IPS-20b (cell line): ENCODE data around the gene SLC6A20.
A peak's percentile ranks its signal among the peaks of the same experiment; 100 is the strongest.

Source experiments
- H3K27ac ChIP-seq: one replicate; pipeline ENCODE4 v1.5.1; 2013; ENCODE audit warnings: low read length
- H3K27me3 ChIP-seq: 2 replicates; pipeline ENCODE4 v1.6.1; 2013; ENCODE audit warnings: mild to moderate bottlenecking, low read length, inconsistent platforms; ENCODE audit not compliant: insufficient read depth
- H3K36me3 ChIP-seq: 2 replicates; pipeline ENCODE4 v1.6.1; 2013; ENCODE audit warnings: low read depth, mild to moderate bottlenecking, inconsistent platforms, low read length, moderate library complexity; ENCODE audit not compliant: insufficient read depth
- H3K4me1 ChIP-seq: 2 replicates; pipeline ENCODE4 v1.6.1; 2013; ENCODE audit warnings: mild to moderate bottlenecking, control low read depth, inconsistent platforms, low read length, moderate library complexity; ENCODE audit not compliant: insufficient read depth
- H3K4me3 ChIP-seq: 2 replicates; pipeline ENCODE4 v1.5.1; 2013; ENCODE audit warnings: mild to moderate bottlenecking, low read length, inconsistent platforms
- H3K9ac ChIP-seq: 2 replicates; pipeline ENCODE4 v1.6.1; 2013; ENCODE audit warnings: low read depth, mild to moderate bottlenecking, inconsistent platforms, low read length, moderate library complexity
- H3K9me3 ChIP-seq: 2 replicates; pipeline ENCODE4 v1.6.1; 2013; ENCODE audit warnings: mild to moderate bottlenecking, low read depth, low read length, inconsistent platforms; ENCODE audit not compliant: insufficient read depth

The SLC6A20 gene

GRCh38 chr3:45798034-45798433, 1.7 kb upstream of the SLC6A20 start:
- Histone ChIP-seq H3K27ac (no peak overlapping the region), H3K27me3 (peaks cover 66% of the 10 kb centered on the region), H3K4me1 (peaks cover 3% of the 10 kb centered on the region; the same call in 1 of the 2 replicates), H3K36me3 (no peaks in the 10 kb centered on the region), H3K9ac (no peak overlapping the region), H3K4me3 (no peak overlapping the region), H3K9me3 (no peaks in the 10 kb centered on the region)

GRCh38 chr3:45796902-45797637, 734 bp upstream of the SLC6A20 start:
- Histone ChIP-seq H3K4me1 (peaks cover 3% of the 10 kb centered on the region; the same call in 1 of the 2 replicates), H3K36me3 (no peaks in the 10 kb centered on the region), H3K4me3 (peak overlapping the region; percentile 65), H3K27me3 (peaks cover 73% of the 10 kb centered on the region), H3K9ac (no peak overlapping the region), H3K9me3 (no peaks in the 10 kb centered on the region), H3K27ac (no peak overlapping the region)

- H3K4me3 ChIP-seq: peak overlapping the region; percentile 65
- no peak overlapping the region for H3K27ac ChIP-seq
- no peaks in the 10 kb centered on the region for H3K36me3 ChIP-seq
- no peaks in the 10 kb centered on the region for H3K9me3 ChIP-seq
- H3K27me3 ChIP-seq: peaks cover 76% of the 10 kb centered on the region
- H3K4me1 ChIP-seq: peaks cover 3% of the 10 kb centered on the region; the same call in 1 of the 2 replicates
- no peak overlapping the region for H3K9ac ChIP-seq
Measured at GRCh38 chr3:45795509-45795881, 841 bp downstream of the SLC6A20 start.

- Histone ChIP-seq H3K27me3 (peaks cover 75% of the 10 kb centered on the region), H3K4me3 (no peak overlapping the region), H3K9me3 (no peaks in the 10 kb centered on the region), H3K36me3 (no peaks in the 10 kb centered on the region), H3K27ac (no peak overlapping the region), H3K4me1 (peaks cover 3% of the 10 kb centered on the region; the same call in 1 of the 2 replicates), H3K9ac (no peak overlapping the region)
Measured at GRCh38 chr3:45794660-45795059, 1.7 kb downstream of the SLC6A20 start.

- no peak overlapping the region for H3K9ac ChIP-seq
- peaks cover 3% of the 10 kb centered on the region; the same call in 1 of the 2 replicates for H3K4me1 ChIP-seq
- no peak overlapping the region for H3K27ac ChIP-seq
- no peak overlapping the region for H3K4me3 ChIP-seq
- peaks cover 5% of the 10 kb centered on the region; the same call in 1 of the 2 replicates for H3K9me3 ChIP-seq
- H3K36me3 ChIP-seq: no peaks in the 10 kb centered on the region
- H3K27me3 ChIP-seq: peaks cover 71% of the 10 kb centered on the region
Measured at GRCh38 chr3:45794177-45794560, 2.2 kb downstream of the SLC6A20 start.

GRCh38 chr3:45793482-45794176, 2.7 kb downstream of the SLC6A20 start:
- Histone ChIP-seq H3K9ac (no peak overlapping the region; the same call in 1 of the 2 replicates), H3K4me1 (peaks cover 3% of the 10 kb centered on the region; the same call in 1 of the 2 replicates), H3K9me3 (peaks cover 10% of the 10 kb centered on the region; the same call in 1 of the 2 replicates), H3K27me3 (peaks cover 65% of the 10 kb centered on the region), H3K27ac (no peak overlapping the region), H3K4me3 (no peak overlapping the region), H3K36me3 (no peaks in the 10 kb centered on the region)

- no peak overlapping the region for H3K27ac ChIP-seq
- no peak overlapping the region for H3K4me3 ChIP-seq
- H3K36me3 ChIP-seq: no peaks in the 10 kb centered on the region
- H3K9me3 ChIP-seq: peaks cover 10% of the 10 kb centered on the region; the same call in 1 of the 2 replicates
- H3K9ac ChIP-seq: no peak overlapping the region
- H3K4me1 ChIP-seq: peaks cover 3% of the 10 kb centered on the region; the same call in 1 of the 2 replicates
- H3K27me3 ChIP-seq: peaks cover 56% of the 10 kb centered on the region
Measured at GRCh38 chr3:45792516-45793172, 3.7 kb downstream of the SLC6A20 start.

- H3K9me3 ChIP-seq: peaks cover 10% of the 10 kb centered on the region; the same call in 1 of the 2 replicates
- no peak overlapping the region for H3K4me3 ChIP-seq
- H3K27ac ChIP-seq: no peak overlapping the region
- H3K4me1 ChIP-seq: peaks cover 3% of the 10 kb centered on the region; the same call in 1 of the 2 replicates
- no peak overlapping the region for H3K9ac ChIP-seq
- H3K36me3 ChIP-seq: no peaks in the 10 kb centered on the region
- peaks cover 50% of the 10 kb centered on the region for H3K27me3 ChIP-seq
Measured at GRCh38 chr3:45792036-45792435, 4.3 kb downstream of the SLC6A20 start.

- Histone ChIP-seq H3K9ac (no peak overlapping the region), H3K4me3 (no peak overlapping the region), H3K4me1 (no peaks in the 10 kb centered on the region; the same call in 1 of the 2 replicates), H3K9me3 (peaks cover 10% of the 10 kb centered on the region; the same call in 1 of the 2 replicates), H3K27ac (no peak overlapping the region), H3K36me3 (no peaks in the 10 kb centered on the region), H3K27me3 (peaks cover 36% of the 10 kb centered on the region)
Measured at GRCh38 chr3:45790596-45790995, 5.7 kb downstream of the SLC6A20 start.

- Histone ChIP-seq H3K36me3 (no peaks in the 10 kb centered on the region), H3K27me3 (peaks cover 23% of the 10 kb centered on the region), H3K4me3 (no peak overlapping the region), H3K9me3 (peaks cover 10% of the 10 kb centered on the region; the same call in 1 of the 2 replicates), H3K27ac (no peak overlapping the region), H3K9ac (no peak overlapping the region), H3K4me1 (no peaks in the 10 kb centered on the region)
Measured at GRCh38 chr3:45789235-45789812, 7.0 kb downstream of the SLC6A20 start.

GRCh38 chr3:45787551-45787950, 8.8 kb downstream of the SLC6A20 start:
- Histone ChIP-seq H3K27ac (no peak overlapping the region), H3K9ac (no peak overlapping the region), H3K27me3 (peaks cover 5% of the 10 kb centered on the region), H3K9me3 (peaks cover 10% of the 10 kb centered on the region; the same call in 1 of the 2 replicates), H3K4me1 (no peaks in the 10 kb centered on the region), H3K36me3 (no peaks in the 10 kb centered on the region), H3K4me3 (no peak overlapping the region)
